ENCODE data around the gene PPM1L.
A peak's percentile ranks its signal among the peaks of the same experiment; 100 is the strongest.

PPM1L gene

DNA sequence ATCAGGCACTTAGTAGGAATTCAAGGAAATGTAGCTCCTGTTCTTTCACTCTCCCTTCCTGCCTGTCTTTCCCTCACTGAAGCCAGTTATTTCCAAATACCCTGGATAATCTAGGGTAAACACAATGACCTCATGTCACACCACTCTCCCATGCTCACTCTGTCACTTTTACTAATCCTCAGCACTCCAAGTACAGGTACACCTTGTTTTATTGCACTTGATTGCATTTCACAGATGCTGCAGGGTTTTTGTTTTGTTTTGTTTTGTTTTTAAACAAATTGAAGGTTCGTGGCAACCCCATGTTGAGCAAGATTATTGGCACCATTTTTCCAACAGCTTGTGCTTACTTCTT is 40.8 kb downstream of the PPM1L start:
- ChIA-PET CTCF (interaction anchor here (1.6 to 1.9 kb wide), 2 partner anchors 14 to 124 kb away, joined by 3 to 6 read pairs; no protein-coding TSS in a partner anchor), POLR2A (no interaction called here)
- no peak for DNase-seq (ENCODE audit: extremely low spot score)
- TF ChIP-seq, protein P1, sequence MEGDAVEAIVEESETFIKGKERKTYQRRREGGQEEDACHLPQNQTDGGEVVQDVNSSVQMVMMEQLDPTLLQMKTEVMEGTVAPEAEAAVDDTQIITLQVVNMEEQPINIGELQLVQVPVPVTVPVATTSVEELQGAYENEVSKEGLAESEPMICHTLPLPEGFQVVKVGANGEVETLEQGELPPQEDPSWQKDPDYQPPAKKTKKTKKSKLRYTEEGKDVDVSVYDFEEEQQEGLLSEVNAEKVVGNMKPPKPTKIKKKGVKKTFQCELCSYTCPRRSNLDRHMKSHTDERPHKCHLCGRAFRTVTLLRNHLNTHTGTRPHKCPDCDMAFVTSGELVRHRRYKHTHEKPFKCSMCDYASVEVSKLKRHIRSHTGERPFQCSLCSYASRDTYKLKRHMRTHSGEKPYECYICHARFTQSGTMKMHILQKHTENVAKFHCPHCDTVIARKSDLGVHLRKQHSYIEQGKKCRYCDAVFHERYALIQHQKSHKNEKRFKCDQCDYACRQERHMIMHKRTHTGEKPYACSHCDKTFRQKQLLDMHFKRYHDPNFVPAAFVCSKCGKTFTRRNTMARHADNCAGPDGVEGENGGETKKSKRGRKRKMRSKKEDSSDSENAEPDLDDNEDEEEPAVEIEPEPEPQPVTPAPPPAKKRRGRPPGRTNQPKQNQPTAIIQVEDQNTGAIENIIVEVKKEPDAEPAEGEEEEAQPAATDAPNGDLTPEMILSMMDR (IDR thresholded peaks at IDR 0.05; ENCODE audit: control extremely low read depth, extremely low read depth, low read depth, missing control alignments): no peak

DNA sequence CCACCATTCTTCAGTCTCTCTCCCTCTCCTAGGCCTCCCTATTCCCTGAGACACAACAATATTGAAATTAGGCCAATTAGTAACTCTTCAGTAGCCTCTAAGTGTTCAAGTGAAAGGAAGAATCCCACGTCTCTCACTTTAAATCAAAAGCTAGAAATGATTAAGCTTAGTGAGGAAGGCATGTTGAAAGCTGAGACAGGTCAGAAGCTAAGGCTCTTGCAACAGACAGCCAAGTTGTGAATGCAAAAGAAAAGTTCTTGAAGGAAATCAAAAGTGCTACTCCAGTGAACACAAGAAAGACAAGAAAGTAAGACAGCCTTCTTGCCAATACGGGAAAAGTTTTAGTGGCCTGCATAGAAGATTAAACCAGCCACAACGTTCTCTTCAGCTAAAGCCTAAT is 41.3 kb downstream of the PPM1L start:
- TF ChIP-seq, protein P1 (IDR thresholded peaks at IDR 0.05; ENCODE audit: control extremely low read depth, extremely low read depth, low read depth, missing control alignments): no peak
- no peak for DNase-seq (ENCODE audit: extremely low spot score)
- POLR2A ChIA-PET: no interaction called here
- CTCF ChIA-PET: interaction anchor here (1.6 to 1.9 kb wide), 2 partner anchors 13 to 123 kb away, joined by 3 to 6 read pairs; no protein-coding TSS in a partner anchor

DNA sequence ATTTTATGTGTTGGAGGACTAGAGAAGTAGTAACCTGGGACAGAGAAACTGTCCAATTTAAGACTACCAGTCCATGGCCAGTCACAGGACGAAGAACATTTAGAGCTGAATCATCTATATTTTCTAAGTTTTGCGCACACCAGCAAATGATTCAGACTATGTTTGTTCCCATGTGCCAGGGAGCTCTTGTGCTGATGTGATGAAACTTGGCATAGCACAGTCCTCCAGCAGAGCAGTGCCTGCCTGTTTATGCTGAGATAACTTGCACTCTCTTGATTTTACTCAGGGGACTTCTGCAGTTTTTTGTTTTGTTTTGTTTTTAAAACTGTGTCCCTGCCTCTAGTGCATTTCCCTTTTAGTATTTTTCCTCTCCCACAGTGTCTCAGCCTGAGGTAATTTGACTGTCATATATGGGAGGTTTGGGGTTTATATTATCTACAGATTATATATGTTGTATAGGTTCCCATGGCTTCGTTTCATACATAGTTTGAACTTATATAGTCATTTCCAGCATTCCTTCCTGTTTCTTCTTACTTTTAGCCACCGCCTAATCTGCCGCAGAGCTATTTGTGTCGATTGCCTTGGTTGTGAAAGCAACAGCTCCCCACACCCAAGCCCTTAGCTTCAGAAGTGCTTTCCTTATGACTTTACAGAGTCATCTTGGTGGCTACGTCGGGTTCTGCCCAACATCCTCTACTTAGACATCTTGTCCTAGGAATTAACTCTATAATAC is 45.5 kb downstream of the PPM1L start:
- POLR2A ChIA-PET: no interaction called here
- CTCF ChIA-PET: interaction anchor here (0.6 to 1.4 kb wide), 2 partner anchors 10 kb away, joined by 3 to 5 read pairs; no protein-coding TSS in a partner anchor
- DNase-seq (ENCODE audit: extremely low spot score): peak; percentile 22
- TF ChIP-seq, protein P1 (IDR thresholded peaks at IDR 0.05; ENCODE audit: control extremely low read depth, extremely low read depth, low read depth, missing control alignments): no peak

DNA sequence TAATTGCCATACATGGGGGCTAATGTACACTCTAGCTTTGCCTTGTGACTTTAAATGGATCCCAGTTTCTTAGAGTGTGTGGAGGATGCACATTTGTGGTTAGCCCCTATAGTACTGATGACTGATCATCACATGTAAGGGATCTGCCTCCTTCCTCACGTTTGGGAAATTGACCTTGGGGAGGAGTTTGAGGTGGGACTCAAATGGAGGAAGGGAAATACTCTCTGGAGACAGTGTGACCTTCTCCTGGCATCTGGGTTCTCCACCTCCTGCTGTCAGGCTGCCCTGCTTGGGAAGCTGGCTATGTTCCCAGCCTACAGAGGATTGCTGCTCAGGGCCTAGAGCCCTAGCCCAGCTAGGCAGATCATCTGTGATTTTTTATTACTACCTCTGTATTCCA is 48.7 kb downstream of the PPM1L start:
- no peak for DNase-seq (ENCODE audit: extremely low spot score)
- CTCF ChIA-PET: no interaction called here
- POLR2A ChIA-PET: no interaction called here

DNA sequence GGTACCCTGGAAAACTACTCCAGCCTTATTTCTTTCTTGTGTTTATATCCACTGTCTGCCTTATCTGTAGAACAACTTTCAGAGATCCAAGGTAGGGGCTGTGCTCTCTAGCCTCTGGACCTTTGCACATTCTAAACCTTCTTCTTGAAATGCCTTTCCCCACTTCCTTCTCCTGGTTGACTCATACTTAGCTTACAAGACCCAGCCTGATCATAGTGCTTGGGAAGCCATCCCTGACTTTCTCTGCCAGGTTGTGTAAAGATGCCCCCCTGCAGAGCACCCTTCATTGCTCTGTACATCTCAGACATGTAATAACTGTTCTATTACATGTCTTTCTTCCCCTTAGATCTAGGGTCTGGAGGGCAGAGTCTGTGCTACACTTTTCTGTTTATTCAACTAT is 50.1 kb downstream of the PPM1L start:
- CTCF ChIA-PET: interaction anchor here (0.6 to 0.8 kb wide), 2 partner anchors 8 to 14 kb away, joined by 3 read pairs; no protein-coding TSS in a partner anchor
- TF ChIP-seq, protein P1 (IDR thresholded peaks at IDR 0.05; ENCODE audit: control extremely low read depth, extremely low read depth, low read depth, missing control alignments): no peak
- POLR2A ChIA-PET: interaction anchor here (0.7 kb wide), 1 partner anchor 126 kb away, joined by 7 read pairs; no protein-coding TSS in a partner anchor
- DNase-seq (ENCODE audit: extremely low spot score): no peak

More for the DNA sequence above, 48.7 kb downstream of the PPM1L start:
- TF ChIP-seq, protein P1 (IDR thresholded peaks at IDR 0.05; ENCODE audit: control extremely low read depth, extremely low read depth, low read depth, missing control alignments): no peak

DNA sequence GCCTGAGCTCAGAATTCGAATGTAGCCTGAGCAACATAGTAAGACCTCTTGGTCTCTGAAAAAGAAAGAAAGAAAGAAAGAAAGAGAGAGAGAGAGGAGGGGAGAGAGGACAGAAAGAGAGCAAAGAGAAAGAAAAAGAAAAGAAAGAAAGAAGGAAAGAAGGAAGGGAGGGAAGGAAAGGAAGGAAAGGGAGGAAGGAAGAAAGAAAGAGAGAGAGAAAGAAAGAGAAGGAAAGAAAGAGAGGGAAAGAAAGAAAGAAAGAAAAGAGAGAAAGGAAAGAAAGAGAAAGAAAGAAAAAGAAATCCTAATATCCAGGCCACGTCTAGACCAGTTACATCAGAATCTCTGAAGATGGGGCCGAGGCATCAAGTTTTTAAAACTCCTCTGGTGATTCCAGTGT is 50.7 kb downstream of the PPM1L start:
- TF ChIP-seq, protein P1 (IDR thresholded peaks at IDR 0.05; ENCODE audit: control extremely low read depth, extremely low read depth, low read depth, missing control alignments): no peak
- no peak for DNase-seq (ENCODE audit: extremely low spot score)
- ChIA-PET POLR2A (interaction anchor here (0.7 kb wide), 1 partner anchor 126 kb away, joined by 7 read pairs; no protein-coding TSS in a partner anchor), CTCF (interaction anchor here (0.6 to 0.8 kb wide), 2 partner anchors 8 to 15 kb away, joined by 3 read pairs; no protein-coding TSS in a partner anchor)

Measured in GM10248 (cell line).